H1 (cell line): ENCODE data around the gene MYORG.

ENCODE experiments used
- ATF3 ChIP-seq: IDR thresholded peaks from 2 replicates; pipeline ENCODE4 v1.6.1; 2011; ENCODE audit warnings: low read depth, mild to moderate bottlenecking, low read length; ENCODE audit not compliant: insufficient read depth
- CTCF ChIP-seq, 3 experiments: IDR thresholded peaks; 1 replicate in 2 of 3; 2 replicates in 1 of 3; pipeline versions ENCODE4 v1.5.1 to v1.6.1; 2011; ENCODE audit warnings: low read length in 3 of 3, mild to moderate bottlenecking in 3 of 3, inconsistent platforms in 2 of 3, low read depth in 1 of 3, moderate library complexity in 1 of 3; ENCODE audit not compliant: insufficient read depth in 1 of 3; ENCODE audit errors: control extremely low read depth in 1 of 3
- FOSL1 ChIP-seq: IDR thresholded peaks from 2 replicates; pipeline ENCODE4 v1.6.1; 2011; ENCODE audit warnings: mild to moderate bottlenecking, low read depth, low read length, moderate library complexity; ENCODE audit not compliant: insufficient read depth
- MAFK ChIP-seq: IDR thresholded peaks from 2 replicates; pipeline ENCODE4 v1.6.1; 2012; ENCODE audit warnings: low read depth, mild to moderate bottlenecking, improper control_type of control experiment, low read length
- MAX ChIP-seq: IDR thresholded peaks from 2 replicates; pipeline ENCODE4 v1.6.1; 2012; ENCODE audit warnings: inconsistent platforms
- RAD21 ChIP-seq, 2 experiments: IDR thresholded peaks in 1 of 2; conservative IDR thresholded peaks in 1 of 2; 2 replicates each; pipeline ENCODE4 v1.6.1; 2011; ENCODE audit warnings: low read depth in 2 of 2, low read length in 2 of 2, improper control_type of control experiment in 1 of 2, inconsistent platforms in 1 of 2, mild to moderate bottlenecking in 1 of 2, moderate library complexity in 1 of 2
- SAP30 ChIP-seq: fragments of 300-600 bp; sonication (generic); IDR thresholded peaks from 2 replicates; pipeline ENCODE4 v1.7.1; 2012; ENCODE audit warnings: low read length, moderate library complexity, mild to moderate bottlenecking, inconsistent platforms; ENCODE audit not compliant: insufficient read depth, insufficient replicate concordance
- SP1 ChIP-seq: IDR thresholded peaks from 2 replicates; pipeline ENCODE4 v1.6.1; 2011; ENCODE audit warnings: low read depth, low read length
- TAF1 ChIP-seq: IDR thresholded peaks from 2 replicates; pipeline ENCODE4 v1.6.1; 2011; ENCODE audit warnings: mild to moderate bottlenecking, low read depth, low read length

- TF ChIP-seq FOSL1 (no peak), SAP30 (no peak), MAX (no peak), RAD21 (IDR thresholded peaks at IDR 0.05 in 1 of 2, conservative IDR thresholded peaks at IDR 0.05 in 1 of 2; ENCODE audit: low read depth in 2 of 2, low read length in 2 of 2) (no peak), TAF1 (no peak), CTCF (IDR thresholded peaks at IDR 0.05; ENCODE audit: control extremely low read depth in 1 of 3, insufficient read depth in 1 of 3, low read depth in 1 of 3, low read length in 3 of 3) (no peak), MAFK (no peak), SP1 (no peak), ATF3 (no peak)
Observed at GRCh38 chr9:34338665-34339385, 37.9 kb downstream of the MYORG start.
